PC-3 (cell line): ENCODE data around the gene MRPS24.

ENCODE experiments used
- EZH2 ChIP-seq: fragments of 300-600 bp; sonication (generic); IDR thresholded peaks from one replicate; pipeline ENCODE4 v1.6.1; 2017; ENCODE audit warnings: antibody characterized with exemption, mild to moderate bottlenecking, low read length; ENCODE audit not compliant: unreplicated experiment
- EZH2phosphoT487 ChIP-seq: fragments of 300-600 bp; sonication (generic); IDR thresholded peaks from 2 replicates; pipeline ENCODE4 v1.6.1; 2018; ENCODE audit warnings: mild to moderate bottlenecking, antibody characterized with exemption, low read length, borderline replicate concordance
- TF ChIP-seq, protein P1 (sequence below): fragments of 300-600 bp; sonication (generic); conservative IDR thresholded peaks from 2 replicates; pipeline ENCODE4 v1.5.1; 2017; ENCODE audit warnings: antibody characterized with exemption, low read depth, mild to moderate bottlenecking, low read length

GRCh38 chr7:43856316-43856715, 13.0 kb downstream of the MRPS24 start:
- TF ChIP-seq, protein P1, sequence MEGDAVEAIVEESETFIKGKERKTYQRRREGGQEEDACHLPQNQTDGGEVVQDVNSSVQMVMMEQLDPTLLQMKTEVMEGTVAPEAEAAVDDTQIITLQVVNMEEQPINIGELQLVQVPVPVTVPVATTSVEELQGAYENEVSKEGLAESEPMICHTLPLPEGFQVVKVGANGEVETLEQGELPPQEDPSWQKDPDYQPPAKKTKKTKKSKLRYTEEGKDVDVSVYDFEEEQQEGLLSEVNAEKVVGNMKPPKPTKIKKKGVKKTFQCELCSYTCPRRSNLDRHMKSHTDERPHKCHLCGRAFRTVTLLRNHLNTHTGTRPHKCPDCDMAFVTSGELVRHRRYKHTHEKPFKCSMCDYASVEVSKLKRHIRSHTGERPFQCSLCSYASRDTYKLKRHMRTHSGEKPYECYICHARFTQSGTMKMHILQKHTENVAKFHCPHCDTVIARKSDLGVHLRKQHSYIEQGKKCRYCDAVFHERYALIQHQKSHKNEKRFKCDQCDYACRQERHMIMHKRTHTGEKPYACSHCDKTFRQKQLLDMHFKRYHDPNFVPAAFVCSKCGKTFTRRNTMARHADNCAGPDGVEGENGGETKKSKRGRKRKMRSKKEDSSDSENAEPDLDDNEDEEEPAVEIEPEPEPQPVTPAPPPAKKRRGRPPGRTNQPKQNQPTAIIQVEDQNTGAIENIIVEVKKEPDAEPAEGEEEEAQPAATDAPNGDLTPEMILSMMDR = no peak
- no peak for TF ChIP-seq EZH2
- TF ChIP-seq EZH2phosphoT487 = no peak
